HFF-Myc (cell line): Measurements from ENCODE around the gene DLX5.

ENCODE experiments used
- DNase-seq: peaks from one replicate; pipeline ENCODE4 v3.0.0-alpha.2; 2011; ENCODE audit warnings: low read depth; ENCODE audit errors: extremely low read depth
- H3K4me3 ChIP-seq: replicated peaks from 2 replicates; pipeline ENCODE4 v1.5.1; 2011; ENCODE audit warnings: low read depth, mild to moderate bottlenecking, control low read depth, low read length
- TF ChIP-seq, protein P1 (sequence below): IDR thresholded peaks from 2 replicates; pipeline ENCODE4 v1.5.1; 2012; ENCODE audit warnings: mild to moderate bottlenecking, low read depth, low read length, control low read depth; ENCODE audit errors: missing control alignments

DLX5 gene

DNA sequence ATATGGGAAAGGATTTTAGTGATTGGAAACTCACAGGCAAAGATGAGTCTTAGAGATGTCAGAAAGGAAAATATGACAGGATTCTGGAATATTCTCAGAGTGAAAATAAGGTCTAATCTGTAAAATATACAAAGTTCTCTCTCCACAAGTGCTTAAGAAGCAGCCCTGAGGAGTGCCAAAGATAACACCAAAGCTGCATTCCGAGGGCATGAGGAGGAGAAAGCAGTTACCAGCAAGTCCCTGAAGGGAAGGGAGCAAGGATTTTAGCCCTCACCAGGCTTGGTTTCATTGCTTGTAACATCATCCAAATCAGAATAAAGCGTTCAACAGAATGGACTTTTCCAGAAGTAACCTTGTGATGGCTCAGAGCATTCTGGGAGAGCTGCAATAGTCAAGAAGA lies 50.6 kb downstream of the DLX5 start:
- no peak overlapping the region for H3K4me3 ChIP-seq
- TF ChIP-seq, protein P1, sequence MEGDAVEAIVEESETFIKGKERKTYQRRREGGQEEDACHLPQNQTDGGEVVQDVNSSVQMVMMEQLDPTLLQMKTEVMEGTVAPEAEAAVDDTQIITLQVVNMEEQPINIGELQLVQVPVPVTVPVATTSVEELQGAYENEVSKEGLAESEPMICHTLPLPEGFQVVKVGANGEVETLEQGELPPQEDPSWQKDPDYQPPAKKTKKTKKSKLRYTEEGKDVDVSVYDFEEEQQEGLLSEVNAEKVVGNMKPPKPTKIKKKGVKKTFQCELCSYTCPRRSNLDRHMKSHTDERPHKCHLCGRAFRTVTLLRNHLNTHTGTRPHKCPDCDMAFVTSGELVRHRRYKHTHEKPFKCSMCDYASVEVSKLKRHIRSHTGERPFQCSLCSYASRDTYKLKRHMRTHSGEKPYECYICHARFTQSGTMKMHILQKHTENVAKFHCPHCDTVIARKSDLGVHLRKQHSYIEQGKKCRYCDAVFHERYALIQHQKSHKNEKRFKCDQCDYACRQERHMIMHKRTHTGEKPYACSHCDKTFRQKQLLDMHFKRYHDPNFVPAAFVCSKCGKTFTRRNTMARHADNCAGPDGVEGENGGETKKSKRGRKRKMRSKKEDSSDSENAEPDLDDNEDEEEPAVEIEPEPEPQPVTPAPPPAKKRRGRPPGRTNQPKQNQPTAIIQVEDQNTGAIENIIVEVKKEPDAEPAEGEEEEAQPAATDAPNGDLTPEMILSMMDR, result no peak
- DNase-seq, result no peak

DNA sequence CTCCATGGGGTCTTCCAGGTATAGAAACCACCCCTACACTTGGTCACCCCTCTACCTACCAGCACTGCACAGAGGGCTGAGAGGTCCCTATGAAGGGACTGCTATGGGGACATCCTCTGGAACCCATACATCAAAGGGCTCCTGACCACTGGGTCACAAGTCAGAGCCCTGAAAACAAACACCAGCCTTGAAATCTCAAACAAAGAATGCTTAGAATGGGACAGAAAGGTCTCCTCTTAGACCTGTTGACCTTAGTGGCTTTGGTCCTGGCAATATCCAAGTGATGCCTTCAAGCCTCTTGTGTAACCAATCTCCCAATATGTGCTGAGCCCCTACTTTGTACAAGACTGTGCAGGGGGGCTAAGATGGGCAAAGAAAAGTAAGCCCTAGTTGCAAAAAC lies 53.9 kb downstream of the DLX5 start:
- TF ChIP-seq, protein P1, result no peak
- H3K4me3 ChIP-seq, result no peak overlapping the region
- DNase-seq, result no peak
